ENCODE measurements around the gene FRYL. TPM values are rescaled to one million over a fixed set of nuclear protein-coding genes. Genes with fewer than 3 reads are reported as not detected.

FRYL gene
- total and polyA plus RNA-seq, 12 donors: 11.7 to 60.1 (median 36.4) TPM

DNA sequence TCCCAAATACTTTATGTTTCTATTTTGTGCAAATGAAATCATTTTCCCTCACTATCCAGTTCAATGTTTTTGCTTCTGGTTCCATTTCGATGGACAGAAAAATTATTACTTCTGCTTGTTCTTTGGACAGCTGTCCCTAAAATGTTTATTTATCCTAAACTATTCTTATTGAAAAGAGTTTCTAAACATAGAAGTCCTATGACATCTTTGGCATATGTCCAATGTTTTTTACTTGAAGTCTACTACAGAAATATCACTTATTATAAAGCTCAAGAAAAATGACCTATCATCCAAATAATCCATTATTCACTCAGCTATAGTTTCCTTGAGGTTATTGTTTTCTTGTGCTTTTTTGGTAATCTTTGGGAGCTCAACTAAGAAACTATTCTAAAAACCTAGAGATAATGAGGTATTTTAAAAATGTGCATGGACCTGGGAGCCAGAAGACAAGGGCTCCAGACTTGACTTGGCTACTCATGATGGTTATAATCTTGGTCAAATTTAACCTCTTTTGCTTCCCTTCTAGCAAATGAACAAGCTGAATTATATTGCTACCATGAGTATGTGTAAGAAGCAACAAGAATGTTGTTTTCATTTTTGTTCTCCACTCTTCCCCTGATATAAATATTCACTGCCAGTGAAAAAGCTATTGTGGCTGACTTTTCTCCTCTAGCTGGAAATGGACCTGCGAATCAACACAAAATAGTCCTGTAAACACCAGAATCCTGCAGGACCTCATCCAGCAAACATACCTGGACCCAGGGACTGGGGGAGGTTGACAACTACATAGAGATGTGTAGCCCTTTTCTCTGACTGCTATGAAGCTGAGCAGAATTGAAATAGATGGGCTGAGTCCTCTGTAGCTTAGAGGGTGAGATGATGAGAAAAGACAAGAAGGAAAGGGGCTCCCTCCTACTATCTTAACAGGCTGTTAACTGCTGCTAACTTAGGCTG lies 137.4 kb downstream of the FRYL start:
- peaks cover 0 to 6% (median 0%) of the 10 kb centered on the region in 11 donors for H3K9me3 ChIP-seq
- peaks cover 3 to 63% (median 39%) of the 10 kb centered on the region in 9 donors for H3K4me1 ChIP-seq
- no peak for TF ChIP-seq CTCF (IDR thresholded peaks at IDR 0.05)
- no peaks in the 10 kb centered on the region for H3K27me3 ChIP-seq
- H3K27ac ChIP-seq: peak overlapping the region in 7 of 10 donors; percentile 2 to 57 (median 31)
- ATAC-seq (peak in 1 of 8 donors; percentile 23), DNase-seq (no peak)
- H3K4me3 ChIP-seq: no peak overlapping the region
- WGBS, 2 donors: 54 to 57% methylated on average over 2 of the region's 2 CpGs
- no peaks in the 10 kb centered on the region for H3K36me3 ChIP-seq
- intact Hi-C loops (cut with DNase I): loop anchor here in 1 of 10 donors (5.0 kb wide), 1 partner anchor 40 kb away; no protein-coding TSS in a partner anchor

GRCh38 chr4:48641401-48641800 lies 138.7 kb downstream of the FRYL start:
- Histone ChIP-seq H3K36me3 (no peaks in the 10 kb centered on the region), H3K4me3 (no peak overlapping the region), H3K27me3 (no peaks in the 10 kb centered on the region), H3K4me1 (peaks cover 3 to 72% (median 39%) of the 10 kb centered on the region in 9 donors), H3K9me3 (peaks cover 0 to 6% (median 0%) of the 10 kb centered on the region in 11 donors), H3K27ac (peak overlapping the region in 5 of 10 donors; percentile 6 to 66 (median 30))
- WGBS, 2 donors: 51 to 58% methylated on average over 4 of the region's 4 CpGs
- no peak for TF ChIP-seq CTCF (IDR thresholded peaks at IDR 0.05)
- no peak for DNase-seq
- intact Hi-C loops (cut with DNase I): loop anchor here in 1 of 10 donors (5.0 kb wide), 1 partner anchor 39 kb away; no protein-coding TSS in a partner anchor
- ATAC-seq: peak in 2 of 8 donors; percentile 40 to 44

DNA sequence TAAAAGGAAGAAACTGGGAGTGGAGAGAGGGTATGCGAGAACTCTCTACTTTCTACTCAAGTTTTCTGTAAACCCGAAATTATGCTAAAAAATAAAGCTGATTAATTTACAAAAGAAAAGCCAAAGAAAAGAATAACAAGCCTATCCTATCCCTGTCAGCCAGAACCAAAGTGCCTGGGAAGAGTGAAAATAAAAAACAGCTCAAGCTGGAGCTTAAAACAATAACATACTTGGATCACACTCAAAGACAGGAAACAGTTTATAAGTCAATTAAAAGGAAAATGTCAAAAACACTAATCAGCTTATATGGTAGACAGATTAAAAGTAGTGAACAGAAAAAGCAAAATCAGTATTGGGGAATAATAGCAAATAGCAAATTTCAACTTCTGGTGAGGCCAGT lies 139.4 kb downstream of the FRYL start:
- TF ChIP-seq CTCF (IDR thresholded peaks at IDR 0.05): no peak
- ATAC-seq (peak in 5 of 8 donors; percentile 24 to 68 (median 48)), DNase-seq (no peak)
- Histone ChIP-seq H3K27me3 (no peaks in the 10 kb centered on the region), H3K4me3 (no peak overlapping the region), H3K9me3 (peaks cover 0 to 6% (median 0%) of the 10 kb centered on the region in 11 donors), H3K27ac (peak overlapping the region in 7 of 10 donors; percentile 4 to 66 (median 7)), H3K4me1 (peaks cover 3 to 79% (median 44%) of the 10 kb centered on the region in 9 donors), H3K36me3 (no peaks in the 10 kb centered on the region)
- WGBS, 2 donors: 48 to 50% methylated on average over 2 of the region's 2 CpGs
- intact Hi-C loops (cut with DNase I): loop anchor here in 1 of 10 donors (5.0 kb wide), 1 partner anchor 38 kb away; no protein-coding TSS in a partner anchor

DNA sequence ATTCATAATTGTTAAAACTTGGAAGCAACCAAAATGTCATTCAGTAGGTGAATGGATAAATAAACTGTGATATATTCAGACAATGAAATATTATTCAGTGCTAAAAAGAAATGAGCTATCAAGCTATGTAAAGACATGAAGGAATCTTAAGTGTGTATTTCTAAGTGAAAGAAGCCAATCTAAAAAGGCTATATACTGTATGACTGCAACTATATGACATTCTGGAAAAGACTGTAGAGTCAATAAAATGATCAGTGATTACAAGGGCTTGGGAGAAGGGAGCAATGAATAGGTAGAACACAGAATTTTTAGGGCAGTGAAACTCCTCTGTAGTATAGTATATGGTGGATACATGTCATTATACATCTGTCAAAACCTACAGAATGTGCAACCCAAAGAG lies 139.9 kb downstream of the FRYL start:
- no peak for ATAC-seq
- intact Hi-C loops (cut with DNase I): loop anchor here in 1 of 10 donors (5.0 kb wide), 1 partner anchor 38 kb away; no protein-coding TSS in a partner anchor

More for the DNA sequence above, 139.9 kb downstream of the FRYL start:
- no peak for DNase-seq
- peaks cover 0 to 6% (median 0%) of the 10 kb centered on the region in 11 donors for H3K9me3 ChIP-seq
- no peaks in the 10 kb centered on the region for H3K36me3 ChIP-seq
- no peak for TF ChIP-seq CTCF (IDR thresholded peaks at IDR 0.05)
- H3K27me3 ChIP-seq: no peaks in the 10 kb centered on the region
- peaks cover 3 to 80% (median 49%) of the 10 kb centered on the region in 9 donors for H3K4me1 ChIP-seq
- H3K27ac ChIP-seq: peak overlapping the region in 7 of 10 donors; percentile 4 to 66 (median 7)
- H3K4me3 ChIP-seq: no peak overlapping the region

All from heart right ventricle (tissue), 16 donors.